ENCODE measurements around the gene EXOSC7.
"Not testable (repeated sequence)": the region's sequence is repeated elsewhere in the genome, so short reads cannot be mapped to it uniquely, and the experiment has no call there.

EXOSC7 gene

GRCh38 chr3:45043728-45044299, 67.8 kb downstream of the EXOSC7 start:
- TF ChIP-seq ZFX (IDR thresholded peaks at IDR 0.05) (no peak), CTCF (conservative IDR thresholded peaks at IDR 0.05) (no peak)
- no peak overlapping the region for H3K27ac ChIP-seq

- TF ChIP-seq CTCF (conservative IDR thresholded peaks at IDR 0.05) = no peak
- no peak for TF ChIP-seq ZFX (IDR thresholded peaks at IDR 0.05)
These were observed 72.2 kb downstream of the EXOSC7 start for GRCh38 chr3:45048244-45048643.

GRCh38 chr3:45049807-45050206, 73.8 kb downstream of the EXOSC7 start:
- no peak overlapping the region for H3K27ac ChIP-seq
- no peak for TF ChIP-seq ZFX (IDR thresholded peaks at IDR 0.05)
- no peak for TF ChIP-seq CTCF (conservative IDR thresholded peaks at IDR 0.05)

More at GRCh38 chr3:45048244-45048643, 72.2 kb downstream of the EXOSC7 start:
- no peak overlapping the region for H3K27ac ChIP-seq

- TF ChIP-seq ZFX (IDR thresholded peaks at IDR 0.05) = no peak
- no peak for TF ChIP-seq CTCF (conservative IDR thresholded peaks at IDR 0.05)
- no peak overlapping the region for H3K27ac ChIP-seq
These were observed 75.6 kb downstream of the EXOSC7 start for GRCh38 chr3:45051685-45052084.

- not testable (repeated sequence) for H3K27ac ChIP-seq
These were observed 77.8 kb downstream of the EXOSC7 start for GRCh38 chr3:45053805-45054195.

GRCh38 chr3:45054196-45054857, 78.3 kb downstream of the EXOSC7 start:
- TF ChIP-seq ZFX (IDR thresholded peaks at IDR 0.05) (no peak), CTCF (conservative IDR thresholded peaks at IDR 0.05) (no peak)

GRCh38 chr3:45055032-45055410, 79.0 kb downstream of the EXOSC7 start:
- H3K27ac ChIP-seq = no peak overlapping the region
- TF ChIP-seq ZFX (IDR thresholded peaks at IDR 0.05) (no peak), CTCF (conservative IDR thresholded peaks at IDR 0.05) (no peak)

More at GRCh38 chr3:45054196-45054857, 78.3 kb downstream of the EXOSC7 start:
- no peak overlapping the region for H3K27ac ChIP-seq
